HG03460 (cell line): Measurements from ENCODE around the gene MTG2.

Experiments
- ATAC-seq: cut with Tn5 transposase; IDR thresholded peaks from one replicate; pipeline ENCODE4 v1.9.1; 2021; ENCODE audit not compliant: unreplicated experiment

Gene MTG2

GRCh38 chr20:62216636-62217566 is 34.1 kb downstream of the MTG2 start:
- no peak for ATAC-seq

DNA sequence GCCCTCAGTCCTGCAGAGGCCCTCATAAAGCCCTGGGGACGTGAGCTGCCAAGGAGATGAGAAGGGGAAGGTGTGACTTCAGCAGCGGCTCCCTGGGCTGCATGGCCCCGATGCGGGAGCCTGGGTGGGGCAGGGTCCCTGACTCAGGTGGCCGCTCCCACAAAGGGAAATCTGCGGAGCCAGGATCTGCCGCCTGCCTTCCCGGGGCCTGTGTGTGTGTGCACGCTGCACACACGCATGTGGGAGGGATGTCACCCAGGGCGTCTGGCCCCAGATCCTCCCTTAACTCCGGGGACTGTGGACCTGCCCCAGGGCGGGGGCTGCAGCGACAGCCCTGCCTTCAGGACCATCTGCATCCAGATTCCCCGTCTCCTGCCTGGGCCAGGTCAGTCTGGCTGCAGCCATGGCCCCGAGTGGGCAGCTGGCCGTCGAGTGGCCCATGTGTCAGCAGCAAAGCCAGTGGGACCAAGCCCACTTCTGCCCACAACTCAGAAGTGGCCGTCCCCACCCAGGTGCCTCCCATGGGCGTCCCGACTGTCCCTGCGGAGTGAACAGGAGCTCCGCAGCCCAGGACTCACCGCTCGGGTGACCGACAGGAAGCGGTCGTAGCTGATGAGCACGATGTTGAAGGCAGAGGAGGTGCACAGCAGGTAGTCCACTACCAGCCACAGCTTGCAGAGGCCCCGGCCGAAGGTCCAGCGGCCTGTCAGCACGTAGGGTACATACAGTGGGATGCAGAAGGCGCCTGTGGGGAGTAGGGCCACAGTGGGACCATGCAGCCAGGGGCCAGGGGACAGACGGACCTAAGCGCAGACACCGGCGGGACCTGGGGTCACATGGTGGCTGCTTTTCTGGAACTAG is 35.3 kb downstream of the MTG2 start:
- ATAC-seq = no peak

DNA sequence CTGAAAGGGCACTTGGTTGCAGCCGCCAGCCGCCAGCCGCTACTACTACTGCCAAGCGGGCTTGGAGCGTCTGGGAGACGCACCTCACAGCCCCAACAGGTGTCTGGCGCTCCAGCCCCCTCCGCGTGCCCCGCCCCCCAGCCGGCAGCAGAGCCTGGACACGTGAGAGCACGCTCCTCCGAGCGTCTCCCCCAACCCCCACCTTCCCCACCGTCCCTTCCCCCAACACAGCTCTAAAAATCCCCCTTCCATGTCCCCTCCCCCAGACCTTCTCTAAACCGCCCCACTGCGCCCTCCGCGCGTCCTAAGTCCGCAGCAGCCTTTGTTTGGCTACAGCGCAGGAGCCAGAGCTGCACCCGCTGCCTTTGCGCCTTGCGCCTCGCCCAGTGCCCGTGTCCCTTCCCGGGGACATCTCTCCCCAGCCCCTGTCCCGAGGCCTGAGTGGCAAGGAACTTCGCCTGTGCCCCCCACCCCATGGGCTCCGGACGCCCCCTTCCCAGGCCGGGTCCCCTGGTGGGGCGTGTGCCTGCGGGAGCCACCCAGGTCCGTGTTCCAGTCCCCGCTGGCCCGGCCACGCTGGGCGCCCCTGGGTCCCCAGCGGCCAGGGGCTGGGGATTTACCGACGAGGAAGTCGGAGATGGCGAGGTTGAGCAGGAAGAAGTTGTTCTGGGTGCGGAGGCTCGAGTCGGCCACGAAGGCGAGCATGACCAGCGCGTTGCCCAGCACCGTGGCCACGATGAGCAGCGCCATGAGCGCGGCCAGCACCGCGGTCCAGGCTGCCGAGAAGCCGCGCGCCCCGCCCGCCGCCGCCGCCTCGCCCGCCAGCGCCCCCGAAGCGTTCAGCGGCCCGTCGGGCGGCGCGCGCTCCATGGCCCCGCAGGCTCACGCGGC is 36.5 kb downstream of the MTG2 start:
- no peak for ATAC-seq

GRCh38 chr20:62219992-62220665 is 37.3 kb downstream of the MTG2 start, which contains the start of gene HRH3:
Gene HRH3, minus strand, starts transcription at chr20:62220278. Its CDS starts 308 bp downstream, at chr20:62219970.
- ATAC-seq = no peak

DNA sequence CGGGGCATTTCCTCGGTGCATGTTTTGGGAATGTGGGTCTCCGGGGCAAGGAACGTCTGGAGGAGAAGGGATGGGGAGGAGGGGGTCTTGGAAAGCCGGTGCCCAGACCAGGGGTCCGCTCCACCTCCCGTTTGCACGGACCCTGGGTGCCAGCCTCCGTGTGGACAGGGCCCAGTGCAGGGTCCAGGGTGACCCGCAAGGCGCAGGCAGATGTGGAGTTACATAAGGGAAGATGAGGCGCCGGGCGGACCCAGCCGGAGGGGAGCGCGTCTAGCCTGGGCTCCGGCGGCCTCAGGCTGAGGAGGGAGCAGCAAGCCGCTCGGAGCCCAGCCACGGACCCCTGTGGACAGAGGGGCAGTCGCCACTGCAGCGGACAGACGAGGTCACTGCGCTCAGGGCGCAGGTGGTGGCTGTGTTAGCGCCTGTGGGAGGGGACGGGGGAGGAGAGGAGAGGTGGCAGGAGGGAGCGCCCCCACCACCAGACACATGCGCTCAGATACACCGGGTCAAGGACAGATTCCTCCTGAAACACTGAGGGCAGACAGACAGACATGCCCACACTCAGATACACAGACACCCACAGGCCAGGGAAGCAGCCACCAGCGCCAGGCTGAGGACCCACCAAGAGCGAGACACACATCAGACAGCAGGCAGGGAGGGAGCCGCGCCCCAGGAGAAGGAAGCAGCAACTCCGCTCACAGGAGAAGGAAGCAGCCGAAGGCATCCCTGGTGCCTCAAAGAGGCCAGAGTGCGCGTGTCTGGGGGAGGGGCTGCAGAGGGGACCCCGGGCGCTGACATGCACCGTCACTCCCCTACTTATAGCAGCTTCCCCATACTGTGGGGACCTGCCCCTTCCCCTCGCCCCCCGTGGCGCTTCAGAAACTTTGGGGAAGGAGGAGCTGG is 38.1 kb downstream of the MTG2 start:
- ATAC-seq = no peak

DNA sequence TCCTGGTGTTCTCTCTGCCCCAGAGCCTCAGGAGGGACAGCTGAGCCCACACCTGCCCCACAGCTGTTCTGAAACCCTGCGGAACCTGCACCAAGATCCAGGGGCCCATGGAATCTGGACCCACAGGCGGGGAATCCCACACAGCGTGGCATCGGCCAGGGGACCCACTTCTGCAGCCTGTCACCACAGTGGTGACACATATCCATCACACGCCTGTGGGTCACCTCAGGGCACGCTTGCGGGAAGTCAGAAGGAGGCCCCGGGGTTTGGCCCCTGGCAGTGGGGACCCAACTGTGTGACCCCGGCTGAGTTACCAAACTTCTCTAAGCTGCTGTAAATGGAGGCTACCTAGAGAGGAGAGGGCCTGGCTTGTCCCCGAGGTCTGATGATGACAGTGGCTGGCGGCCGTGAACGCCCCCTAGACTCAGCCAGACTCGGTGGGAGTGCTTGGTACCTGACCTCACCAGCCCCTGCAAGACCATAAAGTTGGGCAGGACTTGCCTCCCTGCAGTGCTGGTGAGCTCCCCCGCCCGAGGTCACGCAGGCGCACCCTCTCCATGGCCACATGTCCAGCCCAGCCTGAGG is 39.5 kb downstream of the MTG2 start:
- no peak for ATAC-seq

GRCh38 chr20:62222972-62223371 is 40.1 kb downstream of the MTG2 start:
- no peak for ATAC-seq

- ATAC-seq = no peak
Observed at GRCh38 chr20:62223571-62223970, 40.7 kb downstream of the MTG2 start.

GRCh38 chr20:62224113-62224855 is 41.5 kb downstream of the MTG2 start:
- no peak for ATAC-seq

- no peak for ATAC-seq
Observed at GRCh38 chr20:62225026-62225425, 42.2 kb downstream of the MTG2 start.

GRCh38 chr20:62225820-62226635 is 43.2 kb downstream of the MTG2 start:
- ATAC-seq = no peak

DNA sequence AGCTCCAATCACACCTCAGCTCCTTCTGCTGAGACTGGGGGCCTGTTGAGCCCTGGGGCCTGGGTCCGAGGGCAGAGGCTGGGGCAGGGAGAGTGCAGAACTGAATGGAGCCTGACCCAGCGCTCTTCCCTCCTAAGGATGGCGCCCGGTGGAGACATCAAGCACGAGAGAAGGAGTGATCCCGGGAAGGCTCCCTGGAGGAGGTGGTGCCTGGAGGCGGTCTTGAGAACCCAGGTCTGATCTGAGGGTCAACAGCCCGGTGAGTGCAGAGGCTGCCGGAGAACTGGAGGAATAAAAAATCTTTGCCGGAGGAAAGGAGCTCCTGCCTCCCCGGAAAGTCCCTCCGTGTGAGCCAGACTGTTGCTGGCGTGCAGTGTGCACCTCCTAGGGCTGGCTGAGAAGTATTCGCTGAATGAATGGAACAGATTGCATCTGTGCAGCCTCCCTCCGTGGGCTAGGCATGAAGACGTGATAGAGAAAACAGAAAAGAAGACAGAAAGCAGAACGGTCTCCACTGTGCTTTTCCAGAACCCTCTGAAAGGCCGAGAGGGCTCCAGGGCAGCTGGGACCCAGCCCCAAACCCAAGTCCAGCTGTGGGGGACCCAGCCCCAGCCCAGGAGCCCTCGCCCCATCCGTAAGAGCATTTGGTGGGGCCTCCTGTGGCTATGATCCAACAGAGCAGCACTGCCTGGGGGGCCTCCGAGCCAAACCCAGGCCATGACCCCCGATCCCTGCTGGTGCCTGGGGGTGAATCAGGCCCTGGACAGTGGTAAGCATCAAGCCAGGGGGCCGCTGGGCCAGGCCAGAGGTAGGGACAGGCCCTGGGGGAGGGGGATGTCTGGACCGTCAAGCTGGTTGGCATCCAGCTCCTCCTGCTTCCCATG is 44.1 kb downstream of the MTG2 start:
- ATAC-seq = no peak

GRCh38 chr20:62227591-62227976 is 44.8 kb downstream of the MTG2 start:
- ATAC-seq = no peak

GRCh38 chr20:62227977-62228958 is 45.4 kb downstream of the MTG2 start:
- no peak for ATAC-seq

DNA sequence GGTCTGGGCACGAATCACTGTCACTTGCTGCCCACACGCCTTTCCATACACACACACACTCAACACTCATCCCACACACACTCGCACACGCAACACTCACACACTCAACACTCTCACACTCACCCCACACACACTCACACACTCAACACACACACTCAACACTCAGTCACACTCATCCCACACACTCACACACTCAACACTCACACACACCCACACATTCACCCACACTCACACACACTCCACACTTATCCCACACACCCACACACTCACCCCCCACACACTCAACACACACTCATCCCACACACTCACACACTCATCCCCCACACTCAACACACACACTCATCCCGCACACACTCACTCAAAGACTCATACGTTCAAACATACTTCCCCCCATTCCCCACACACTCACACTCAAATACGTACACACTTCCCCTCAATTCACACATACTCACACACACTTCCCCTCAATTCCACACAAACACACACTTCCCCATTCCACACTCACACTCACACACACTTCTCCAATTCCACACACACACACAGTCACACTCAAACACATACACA is 46.2 kb downstream of the MTG2 start:
- no peak for ATAC-seq
